ENCODE data around the gene ZNF654. TPM values are rescaled to one million over a fixed set of nuclear protein-coding genes. Genes with fewer than 3 reads are reported as not detected.

The ZNF654 gene
- total and polyA plus RNA-seq, 2 experiments from 2014 or later = 6.2 to 7.5 TPM

DNA sequence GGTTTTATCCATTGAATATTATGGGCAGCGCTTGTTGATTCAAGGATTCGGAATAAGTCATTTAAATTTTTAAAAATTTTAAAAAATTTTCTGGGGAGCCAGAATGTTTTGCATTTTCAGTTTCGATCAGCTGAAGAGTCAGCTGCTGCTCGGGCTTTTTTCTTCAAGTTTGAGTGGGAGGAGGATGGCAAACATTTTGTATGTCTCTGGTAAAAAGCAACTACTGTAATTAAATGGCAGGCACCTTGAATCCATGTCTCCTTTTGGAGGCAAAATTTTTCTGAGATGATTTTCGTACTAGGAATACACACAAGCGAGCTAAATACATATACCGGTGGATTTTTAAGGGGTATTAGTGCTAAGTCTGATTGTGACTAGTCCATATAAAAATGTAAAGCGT is 91.3 kb downstream of the ZNF654 start:
- Mint-ChIP-seq H3K4me1 (peaks cover 18% of the 10 kb centered on the region), H3K27me3 (ENCODE audit: insufficient read depth, low read depth, poor library complexity) (peaks cover 10% of the 10 kb centered on the region), H3K4me3 (peak overlapping the region; percentile 98), H3K27ac (peak overlapping the region; percentile 98), H3K36me3 (ENCODE audit: low read depth) (peaks cover 23% of the 10 kb centered on the region; the same call in 2 of the 3 replicates), H3K9me3 (no peaks in the 10 kb centered on the region)
- peaks cover 16% of the 10 kb centered on the region for H3K36me3 ChIP-seq (ENCODE audit: insufficient read depth)
- H2AFZ ChIP-seq = peak overlapping the region; percentile 98; the same call in 1 of the 2 replicates
- no peaks in the 10 kb centered on the region for H3K9me2 ChIP-seq (ENCODE audit: insufficient read depth)
- peak overlapping the region; percentile 94 for H3K4me3 ChIP-seq
- no peaks in the 10 kb centered on the region; the same call in 1 of the 2 replicates for H4K20me1 ChIP-seq (replicated peaks; ENCODE audit: insufficient read depth)
- no peak for ATAC-seq
- TF ChIP-seq EZH2phosphoT487 (IDR thresholded peaks at IDR 0.05; ENCODE audit: unreplicated experiment) (no peak), ZNF114 (CRISPR knock-in tag; IDR thresholded peaks at IDR 0.05) (no peak), STAT1 (IDR thresholded peaks at IDR 0.05; ENCODE audit: unreplicated experiment) (no peak), ZNF462 (CRISPR knock-in tag; IDR thresholded peaks at IDR 0.05) (no peak), NANOG (IDR thresholded peaks at IDR 0.05; ENCODE audit: borderline replicate concordance) (no peak)
- H3K4me2 ChIP-seq = peak overlapping the region; percentile 88
- H3K4me1 ChIP-seq (ENCODE audit: insufficient read depth) = peaks cover 11% of the 10 kb centered on the region; the same call in 1 of the 2 replicates
- peak overlapping the region; percentile 99 for H3K27ac ChIP-seq (ENCODE audit: low read depth)
- H3K27me3 ChIP-seq (ENCODE audit: insufficient read depth) = no peaks in the 10 kb centered on the region
- DNase-seq (ENCODE audit: low spot score) = no peak
- peaks cover 81% of the 10 kb centered on the region for H3K79me2 ChIP-seq (replicated peaks; ENCODE audit: insufficient read depth)
- no peaks in the 10 kb centered on the region for H3F3A ChIP-seq (replicated peaks; ENCODE audit: low read depth)

- H3K4me1 Mint-ChIP-seq = peaks cover 18% of the 10 kb centered on the region
- H3K9me3 Mint-ChIP-seq = no peaks in the 10 kb centered on the region
- peak overlapping the region; percentile 98 for H3K4me3 Mint-ChIP-seq
- H3K27ac Mint-ChIP-seq = peak overlapping the region; percentile 98; the same call in 1 of the 2 replicates
- peak overlapping the region; percentile 88 for H3K4me2 ChIP-seq
- no peaks in the 10 kb centered on the region for H3F3A ChIP-seq (replicated peaks; ENCODE audit: low read depth)
- no peak overlapping the region for H2AFZ ChIP-seq
- H3K36me3 Mint-ChIP-seq (ENCODE audit: low read depth) = peaks cover 27% of the 10 kb centered on the region
- peaks cover 20% of the 10 kb centered on the region for H3K36me3 ChIP-seq (ENCODE audit: insufficient read depth)
- H3K27me3 Mint-ChIP-seq (ENCODE audit: insufficient read depth, low read depth, poor library complexity) = peaks cover 10% of the 10 kb centered on the region
- H3K27ac ChIP-seq (ENCODE audit: low read depth) = no peak overlapping the region
- no peaks in the 10 kb centered on the region for H3K27me3 ChIP-seq (ENCODE audit: insufficient read depth)
- H3K4me3 ChIP-seq = peak overlapping the region; percentile 94
- DNase-seq (ENCODE audit: low spot score) (no peak), ATAC-seq (no peak)
- H3K9me2 ChIP-seq (ENCODE audit: insufficient read depth) = no peaks in the 10 kb centered on the region
- peaks cover 83% of the 10 kb centered on the region for H3K79me2 ChIP-seq (replicated peaks; ENCODE audit: insufficient read depth)
- peaks cover 11% of the 10 kb centered on the region; the same call in 1 of the 2 replicates for H3K4me1 ChIP-seq (ENCODE audit: insufficient read depth)
- no peaks in the 10 kb centered on the region; the same call in 1 of the 2 replicates for H4K20me1 ChIP-seq (replicated peaks; ENCODE audit: insufficient read depth)
- no peak for TF ChIP-seq NANOG (IDR thresholded peaks at IDR 0.05; ENCODE audit: borderline replicate concordance)
- TF ChIP-seq REST (IDR thresholded peaks at IDR 0.05; ENCODE audit: unreplicated experiment) = no peak
- TF ChIP-seq JUNB (IDR thresholded peaks at IDR 0.05; ENCODE audit: unreplicated experiment) = no peak
- no peak for TF ChIP-seq STAT1 (IDR thresholded peaks at IDR 0.05; ENCODE audit: unreplicated experiment)
- TF ChIP-seq POLR2AphosphoS5 (IDR thresholded peaks at IDR 0.05; ENCODE audit: low read depth) = no peak
- TF ChIP-seq, protein P1, sequence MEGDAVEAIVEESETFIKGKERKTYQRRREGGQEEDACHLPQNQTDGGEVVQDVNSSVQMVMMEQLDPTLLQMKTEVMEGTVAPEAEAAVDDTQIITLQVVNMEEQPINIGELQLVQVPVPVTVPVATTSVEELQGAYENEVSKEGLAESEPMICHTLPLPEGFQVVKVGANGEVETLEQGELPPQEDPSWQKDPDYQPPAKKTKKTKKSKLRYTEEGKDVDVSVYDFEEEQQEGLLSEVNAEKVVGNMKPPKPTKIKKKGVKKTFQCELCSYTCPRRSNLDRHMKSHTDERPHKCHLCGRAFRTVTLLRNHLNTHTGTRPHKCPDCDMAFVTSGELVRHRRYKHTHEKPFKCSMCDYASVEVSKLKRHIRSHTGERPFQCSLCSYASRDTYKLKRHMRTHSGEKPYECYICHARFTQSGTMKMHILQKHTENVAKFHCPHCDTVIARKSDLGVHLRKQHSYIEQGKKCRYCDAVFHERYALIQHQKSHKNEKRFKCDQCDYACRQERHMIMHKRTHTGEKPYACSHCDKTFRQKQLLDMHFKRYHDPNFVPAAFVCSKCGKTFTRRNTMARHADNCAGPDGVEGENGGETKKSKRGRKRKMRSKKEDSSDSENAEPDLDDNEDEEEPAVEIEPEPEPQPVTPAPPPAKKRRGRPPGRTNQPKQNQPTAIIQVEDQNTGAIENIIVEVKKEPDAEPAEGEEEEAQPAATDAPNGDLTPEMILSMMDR (conservative IDR thresholded peaks at IDR 0.05; ENCODE audit: low read depth in 2 of 2) = no peak
- TF ChIP-seq EZH2 (IDR thresholded peaks at IDR 0.05; ENCODE audit: low read depth, unreplicated experiment) = no peak
Observed at GRCh38 chr3:88150806-88151205, 91.8 kb downstream of the ZNF654 start.
